RCC 7860 (cell line): ENCODE results near the gene ST3GAL5.

Experiments
- DNase-seq: peaks from one replicate; pipeline ENCODE4 v3.0.0-alpha.2; 2015; ENCODE audit warnings: low spot score
- FAIRE-seq: peaks from 2 replicates; lab custom pipeline; 2012; peaks lifted over from hg19 to GRCh38; lab: Jason Lieb, UNC

ST3GAL5 gene

GRCh38 chr2:85868822-85869221, 20.0 kb downstream of the ST3GAL5 start:
- FAIRE-seq (no peak), DNase-seq (no peak)

GRCh38 chr2:85867556-85868292, 21.1 kb downstream of the ST3GAL5 start:
- FAIRE-seq (no peak), DNase-seq (no peak)

GRCh38 chr2:85867121-85867520, 21.7 kb downstream of the ST3GAL5 start:
- FAIRE-seq, result no peak
- DNase-seq, result no peak

- DNase-seq (no peak), FAIRE-seq (no peak)
Measured at GRCh38 chr2:85866165-85866659, 22.6 kb downstream of the ST3GAL5 start.

GRCh38 chr2:85865539-85866164, 23.1 kb downstream of the ST3GAL5 start:
- FAIRE-seq, result peak; percentile 80
- peak; percentile 22 for DNase-seq

GRCh38 chr2:85864654-85865053, 24.1 kb downstream of the ST3GAL5 start:
- DNase-seq (no peak), FAIRE-seq (no peak)

- FAIRE-seq, result no peak
- DNase-seq, result peak; percentile 14
Measured at GRCh38 chr2:85862426-85862825, 26.4 kb downstream of the ST3GAL5 start.

- DNase-seq (no peak), FAIRE-seq (no peak)
Measured at GRCh38 chr2:85861650-85862049, 27.1 kb downstream of the ST3GAL5 start.

- DNase-seq (no peak), FAIRE-seq (no peak)
Measured at GRCh38 chr2:85861180-85861579, 27.6 kb downstream of the ST3GAL5 start.

- DNase-seq (no peak), FAIRE-seq (no peak)
Measured at GRCh38 chr2:85858841-85859240, 29.9 kb downstream of the ST3GAL5 start.

- DNase-seq (no peak), FAIRE-seq (no peak)
Measured at GRCh38 chr2:85854897-85855296, 33.9 kb downstream of the ST3GAL5 start.

- no peak for FAIRE-seq
- DNase-seq, result no peak
Measured at GRCh38 chr2:85854166-85854509, 34.7 kb downstream of the ST3GAL5 start.

GRCh38 chr2:85853499-85854165, 35.2 kb downstream of the ST3GAL5 start:
- no peak for DNase-seq
- FAIRE-seq, result no peak

- FAIRE-seq (no peak), DNase-seq (no peak)
Measured at GRCh38 chr2:85852937-85853498, 35.8 kb downstream of the ST3GAL5 start.

- DNase-seq, result no peak
- no peak for FAIRE-seq
Measured at GRCh38 chr2:85852152-85852840, 36.5 kb downstream of the ST3GAL5 start.

GRCh38 chr2:85851253-85852151, 37.3 kb downstream of the ST3GAL5 start:
- FAIRE-seq, result no peak
- DNase-seq, result no peak

GRCh38 chr2:85850451-85850850, 38.3 kb downstream of the ST3GAL5 start:
- FAIRE-seq, result no peak

GRCh38 chr2:85847051-85847588, 41.7 kb downstream of the ST3GAL5 start:
- FAIRE-seq (no peak), DNase-seq (no peak)

More at GRCh38 chr2:85850451-85850850, 38.3 kb downstream of the ST3GAL5 start:
- no peak for DNase-seq

GRCh38 chr2:85846411-85846810, 42.4 kb downstream of the ST3GAL5 start:
- FAIRE-seq, result no peak

GRCh38 chr2:85844486-85844885, 44.3 kb downstream of the ST3GAL5 start:
- DNase-seq (no peak), FAIRE-seq (no peak)

More at GRCh38 chr2:85846411-85846810, 42.4 kb downstream of the ST3GAL5 start:
- DNase-seq, result peak; percentile 25
